GM12878 (cell line): ENCODE data around the gene CYP51A1. TPM values are rescaled to one million over a fixed set of nuclear protein-coding genes. Genes with fewer than 3 reads are reported as not detected.

Experiments used
- ATAC-seq: fragments of 200-7000 bp; cut with Tn5 transposase; 3 replicates; pipeline ENCODE4 v1.9.1; 2020; ENCODE audit warnings: mild to moderate bottlenecking, moderate library complexity
- BruUV-seq: library from RNA; stranded (reverse); fragments of 400-500 nt; replicated peaks from 2 replicates; lab custom pipeline; 2021; lab: Mats Ljungman, UMichigan
- CTCF ChIA-PET: fragments of 300-600 bp; sonication (Branson Sonifier 250); formaldehyde crosslinking; extraction: SDS; loops from one replicate; lab custom pipeline; 2021; ENCODE audit warnings: inconsistent platforms; lab: Yijun Ruan, JAX
- POLR2A ChIA-PET: fragments of 350-600 bp; formaldehyde crosslinking; extraction: SDS; loops from one replicate; lab custom pipeline; 2021; ENCODE audit warnings: inconsistent platforms; lab: Charles Lee
- RAD21 ChIA-PET: fragments of 300-600 bp; sonication (Branson Sonifier 250); formaldehyde crosslinking; loops from one replicate; lab custom pipeline; 2023; ENCODE audit warnings: antibody characterized with exemption; ENCODE audit not compliant: unreplicated experiment; lab: Charles Lee
- SMC1A ChIA-PET: fragments of 300-600 bp; sonication (Branson Sonifier 250); formaldehyde crosslinking; loops from one replicate; lab custom pipeline; 2023; ENCODE audit not compliant: unreplicated experiment, uncharacterized antibody; lab: Charles Lee
- DNase-seq: peaks from one replicate; pipeline ENCODE4 v3.0.0-alpha.2; 2011; ENCODE audit warnings: low read depth, low spot score
- FAIRE-seq: peaks from 3 replicates; lab custom pipeline; 2011; peaks lifted over from hg19 to GRCh38; lab: Jason Lieb, UNC
- H2AFZ ChIP-seq: 2 replicates; pipeline ENCODE4 v1.6.0; 2011; ENCODE audit warnings: low read depth, low read length, control low read depth; ENCODE audit not compliant: control insufficient read depth
- H3K27ac ChIP-seq: 2 replicates; pipeline ENCODE4 v1.5.1; 2011; ENCODE audit warnings: control low read depth; ENCODE audit not compliant: control insufficient read depth, insufficient read depth
- H3K27me3 ChIP-seq, 2 experiments: replicated peaks in 1 of 2; 2 replicates each; pipeline versions ENCODE4 v1.6.0 to v1.6.1; 2011; ENCODE audit warnings: low read length in 1 of 2; ENCODE audit not compliant: control insufficient read depth in 2 of 2, insufficient read depth in 2 of 2
- H3K36me3 ChIP-seq, 2 experiments: 2 replicates each; pipeline ENCODE4 v1.5.1; 2011; ENCODE audit warnings: low read length in 1 of 2; ENCODE audit not compliant: control insufficient read depth in 2 of 2, insufficient read depth in 2 of 2
- H3K4me1 ChIP-seq: 2 replicates; pipeline ENCODE4 v1.6.1; 2011; ENCODE audit warnings: mild to moderate bottlenecking, low read length, moderate library complexity, mixed read lengths; ENCODE audit not compliant: control insufficient read depth, insufficient read depth
- H3K4me2 ChIP-seq: 2 replicates; pipeline ENCODE4 v1.6.0; 2011; ENCODE audit warnings: control low read depth; ENCODE audit not compliant: control insufficient read depth, insufficient read depth
- H3K4me3 ChIP-seq: fragments of 200-600 bp; sonication (generic); 2 replicates; pipeline ENCODE4 v1.5.1; 2016
- H3K79me2 ChIP-seq: 2 replicates; pipeline ENCODE4 v1.6.0; 2011; ENCODE audit warnings: low read length; ENCODE audit not compliant: control insufficient read depth, insufficient read depth
- H3K9ac ChIP-seq: 2 replicates; pipeline ENCODE4 v1.8.0; 2011; ENCODE audit warnings: low read length, control low read depth, mixed read lengths; ENCODE audit not compliant: control insufficient read depth, insufficient read depth
- H3K9me3 ChIP-seq: replicated peaks from 3 replicates; pipeline ENCODE4 v1.5.1; 2011; ENCODE audit warnings: mild to moderate bottlenecking, low read length; ENCODE audit not compliant: control insufficient read depth, insufficient read depth
- H4K20me1 ChIP-seq: 2 replicates; pipeline ENCODE4 v1.6.0; 2011; ENCODE audit not compliant: control insufficient read depth, insufficient read depth
- ATF3 ChIP-seq: IDR thresholded peaks from 2 replicates; pipeline ENCODE4 v1.6.1; 2011; ENCODE audit warnings: low read depth, mild to moderate bottlenecking, low read length, moderate library complexity, borderline replicate concordance; ENCODE audit errors: extremely low read depth
- BMI1 ChIP-seq: fragments of 450-650 bp; IDR thresholded peaks from 2 replicates; pipeline ENCODE4 v1.6.1; 2016; ENCODE audit warnings: mild to moderate bottlenecking, moderate library complexity, borderline replicate concordance
- CREM ChIP-seq: IDR thresholded peaks from 2 replicates; pipeline ENCODE4 v1.6.1; 2014; ENCODE audit warnings: antibody characterized with exemption, low read depth
- EP300 ChIP-seq, 2 experiments: fragments of 150-350 bp in 1 of 2; IDR thresholded peaks; 2 replicates each; pipeline ENCODE4 v1.6.1; 2011 to 2012; ENCODE audit warnings: low read depth in 2 of 2, low read length in 2 of 2, borderline replicate concordance in 1 of 2, improper control_type of control experiment in 1 of 2, inconsistent platforms in 1 of 2; ENCODE audit not compliant: control insufficient read depth in 1 of 2
- FOXK2 ChIP-seq: fragments of 450-650 bp; IDR thresholded peaks from 2 replicates; pipeline ENCODE4 v1.6.1; 2017; ENCODE audit warnings: mild to moderate bottlenecking, moderate library complexity
- HDGF ChIP-seq: fragments of 450-650 bp; IDR thresholded peaks from 2 replicates; pipeline ENCODE4 v1.6.1; 2016; ENCODE audit warnings: antibody characterized with exemption
- PKNOX1 ChIP-seq: fragments of 450-650 bp; IDR thresholded peaks from 2 replicates; pipeline ENCODE4 v1.6.1; 2016; ENCODE audit warnings: mild to moderate bottlenecking
- RAD51 ChIP-seq: fragments of 450-650 bp; IDR thresholded peaks from 2 replicates; pipeline ENCODE4 v1.6.1; 2016; ENCODE audit warnings: moderate library complexity, mild to moderate bottlenecking, inconsistent platforms
- SP1 ChIP-seq: IDR thresholded peaks from one replicate; pipeline ENCODE4 v1.6.1; 2011; ENCODE audit warnings: low read depth, low read length
- SRF ChIP-seq, 2 experiments: IDR thresholded peaks; 2 replicates each; pipeline ENCODE4 v1.6.1; 2011; ENCODE audit warnings: low read depth in 2 of 2, low read length in 2 of 2, mild to moderate bottlenecking in 1 of 2, moderate library complexity in 1 of 2
- STAT3 ChIP-seq: IDR thresholded peaks from 2 replicates; pipeline ENCODE4 v1.6.1; 2011; ENCODE audit warnings: low read depth, low read length, improper control_type of control experiment
- ZNF274 ChIP-seq: IDR thresholded peaks from one replicate; pipeline ENCODE4 v1.8.0; 2011; ENCODE audit not compliant: insufficient read length, insufficient read depth
- WGBS: methylation state at CpG from one replicate; pipeline ENCODE4 v1.1.6; 2016; ENCODE audit warnings: low lambda C conversion rate; ENCODE audit not compliant: insufficient replicate concordance, insufficient coverage; ENCODE audit errors: missing lambda C conversion rate; 5-methylcytosine and 5-hydroxymethylcytosine counted together
- in situ Hi-C: fragments of 300-500 bp; cut with MboI; formaldehyde crosslinking; loops from 9 replicates; pipeline ENCODE4 v1.14.3; 2018; ENCODE audit warnings: mixed read lengths
- intact Hi-C: fragments of 100-400 bp; cut with micrococcal nuclease; formaldehyde crosslinking; loops from one replicate; pipeline ENCODE4 v1.14.2; 2022; ENCODE audit not compliant: unreplicated experiment
- polyA plus RNA-seq, 11 experiments: library from polyadenylated mRNA; depleted of rRNA in 4 of 11; unstranded in 6 of 11; stranded (reverse) in 5 of 11; fragments of >200 nt; fragmentation: Nextera tagmentation in 4 of 11; fragmentation: Illumina TruSeq in 1 of 11; extraction: Ambion mirVana in 4 of 11; extraction: Trizol in 1 of 11; gene quantifications; 1 replicate in 1 of 11; 2 replicates in 10 of 11; pipeline versions ENCODE4 v1.2.1 to v1.2.3, GENCODE V29; 2011 to 2016; ENCODE audit warnings: inconsistent platforms in 2 of 11, missing spikeins in 2 of 11, low read depth in 1 of 11
- total RNA-seq, 4 experiments: library from RNA; depleted of rRNA in 3 of 4; stranded (reverse); fragments of >200 nt in 3 of 4; fragmentation: Illumina TruSeq in 1 of 4; extraction: Trizol in 1 of 4; gene quantifications; 2 replicates each; pipeline versions ENCODE4 v1.2.1 to v1.2.3, GENCODE V29; 2013 to 2021
- TF ChIP-seq, protein P1 (sequence below): fragments of 150-350 bp; IDR thresholded peaks from 2 replicates; pipeline ENCODE4 v1.6.1; 2016; ENCODE audit warnings: low read depth, low read length

CYP51A1 gene
- total and polyA plus RNA-seq, 10 of the 15 experiments (the other 5 are each of a cell fraction or from before 2014, with no cell fraction given) = 21.5 to 113 (median 61.8) TPM

- H3K4me3 ChIP-seq = peak overlapping the region; percentile 79
- FAIRE-seq = peak; percentile 41
- in situ Hi-C loops = no loop called here
Measured at GRCh38 chr7:92135052-92135889, 994 bp upstream of the CYP51A1 start.

More at GRCh38 chr7:92135052-92135889, 994 bp upstream of the CYP51A1 start:
- peak overlapping the region; percentile 94 for H3K9ac ChIP-seq
- TF ChIP-seq CREM (no peak), RAD51 (no peak; the same call in 1 of the 2 replicates), STAT3 (no peak), ZNF274 (no peak), PKNOX1 (peak; percentile 69), SRF (IDR thresholded peaks at IDR 0.05; ENCODE audit: low read depth in 2 of 2, low read length in 2 of 2) (no peak), SP1 (no peak), HDGF (no peak), ATF3 (no peak), BMI1 (no peak), EP300 (IDR thresholded peaks at IDR 0.05; ENCODE audit: borderline replicate concordance in 1 of 2, control insufficient read depth in 1 of 2, low read depth in 2 of 2, low read length in 2 of 2) (0 out of 4 replicates have a peak, but pooled peaks of 1 of the 2 experiments have one; percentile 19), FOXK2 (no peak)
- TF ChIP-seq, protein P1, sequence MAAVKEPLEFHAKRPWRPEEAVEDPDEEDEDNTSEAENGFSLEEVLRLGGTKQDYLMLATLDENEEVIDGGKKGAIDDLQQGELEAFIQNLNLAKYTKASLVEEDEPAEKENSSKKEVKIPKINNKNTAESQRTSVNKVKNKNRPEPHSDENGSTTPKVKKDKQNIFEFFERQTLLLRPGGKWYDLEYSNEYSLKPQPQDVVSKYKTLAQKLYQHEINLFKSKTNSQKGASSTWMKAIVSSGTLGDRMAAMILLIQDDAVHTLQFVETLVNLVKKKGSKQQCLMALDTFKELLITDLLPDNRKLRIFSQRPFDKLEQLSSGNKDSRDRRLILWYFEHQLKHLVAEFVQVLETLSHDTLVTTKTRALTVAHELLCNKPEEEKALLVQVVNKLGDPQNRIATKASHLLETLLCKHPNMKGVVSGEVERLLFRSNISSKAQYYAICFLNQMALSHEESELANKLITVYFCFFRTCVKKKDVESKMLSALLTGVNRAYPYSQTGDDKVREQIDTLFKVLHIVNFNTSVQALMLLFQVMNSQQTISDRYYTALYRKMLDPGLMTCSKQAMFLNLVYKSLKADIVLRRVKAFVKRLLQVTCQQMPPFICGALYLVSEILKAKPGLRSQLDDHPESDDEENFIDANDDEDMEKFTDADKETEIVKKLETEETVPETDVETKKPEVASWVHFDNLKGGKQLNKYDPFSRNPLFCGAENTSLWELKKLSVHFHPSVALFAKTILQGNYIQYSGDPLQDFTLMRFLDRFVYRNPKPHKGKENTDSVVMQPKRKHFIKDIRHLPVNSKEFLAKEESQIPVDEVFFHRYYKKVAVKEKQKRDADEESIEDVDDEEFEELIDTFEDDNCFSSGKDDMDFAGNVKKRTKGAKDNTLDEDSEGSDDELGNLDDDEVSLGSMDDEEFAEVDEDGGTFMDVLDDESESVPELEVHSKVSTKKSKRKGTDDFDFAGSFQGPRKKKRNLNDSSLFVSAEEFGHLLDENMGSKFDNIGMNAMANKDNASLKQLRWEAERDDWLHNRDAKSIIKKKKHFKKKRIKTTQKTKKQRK = no peak
- ATAC-seq = no peak
- POLR2A ChIA-PET = interaction anchor here (0.5 to 2.0 kb wide), 7 partner anchors 10 to 393 kb away, joined by 3 to 8 read pairs (median 5); partner anchors contain the start of genes AKAP9, ANKIB1, KRIT1 and PEX1
- intact Hi-C loops = loop anchor here (2.0 kb wide), 1 partner anchor 314 kb away; no protein-coding TSS in a partner anchor
- RAD21 ChIA-PET = interaction anchor here (1.4 kb wide), 1 partner anchor 111 kb away, joined by 5 read pairs; the partner anchor contains the start of genes ANKIB1 and KRIT1
- H4K20me1 ChIP-seq = no peaks in the 10 kb centered on the region
- H3K4me2 ChIP-seq = peak overlapping the region; percentile 93
- whole genome bisulfite sequencing = 39% methylated on average over 21 of the region's 21 CpGs
- peak overlapping the region; percentile 99 for H3K27ac ChIP-seq
- DNase-seq = no peak
- H2AFZ ChIP-seq = peak overlapping the region; percentile 99
- no peaks in the 10 kb centered on the region; the same call in 1 of the 3 replicates for H3K9me3 ChIP-seq
- TSS peak; percentile 96 for BruUV-seq
- H3K27me3 ChIP-seq = no peaks in the 10 kb centered on the region
- peaks cover 3% of the 10 kb centered on the region; the same call in 1 of the 2 replicates for H3K4me1 ChIP-seq
- H3K36me3 ChIP-seq = no peaks in the 10 kb centered on the region
- SMC1A ChIA-PET = interaction anchor here (1.5 to 2.0 kb wide), 3 partner anchors 11 to 313 kb away, joined by 3 to 11 read pairs (median 8); partner anchors contain the start of gene GATAD1
- CTCF ChIA-PET = interaction anchor here (0.6 to 1.6 kb wide), 5 partner anchors 9 to 1790 kb away, joined by 3 read pairs; no protein-coding TSS in a partner anchor
- peaks cover 43% of the 10 kb centered on the region for H3K79me2 ChIP-seq
